Activated CD8-positive, alpha-beta memory T cell treated with anti-CD3 and anti-CD28 coated beads, Interleukin-2, amount 10 ng/mL, durations not matched to agents 7 days and 5 days (primary cell): ENCODE measurements around the gene FUS. TPM values are rescaled to one million over a fixed set of nuclear protein-coding genes. Genes with fewer than 3 reads are reported as not detected.

Experiments used
- ATAC-seq: fragments of 150-1000 bp; cut with Tn5 transposase; one replicate; pipeline ENCODE4 v1.10.0; 2021; ENCODE audit warnings: moderate library complexity
- CTCF ChIA-PET: fragments of 350-600 bp; sonication (Branson Sonifier 250); formaldehyde crosslinking; loops from one replicate; lab custom pipeline; 2021; ENCODE audit warnings: antibody characterized with exemption; lab: Charles Lee
- DNase-seq: peaks from one replicate; pipeline ENCODE4 v3.0.0-alpha.2; 2020
- H3K27ac Mint-ChIP-seq: one replicate; pipeline ENCODE4 v1.8.0; 2021; ENCODE audit warnings: mild to moderate bottlenecking, mixed read lengths
- H3K27me3 Mint-ChIP-seq: one replicate; pipeline ENCODE4 v1.8.0; 2021; ENCODE audit warnings: mixed read lengths
- H3K36me3 Mint-ChIP-seq: one replicate; pipeline ENCODE4 v1.8.0; 2021; ENCODE audit warnings: mild to moderate bottlenecking, mixed read lengths
- H3K4me1 Mint-ChIP-seq: one replicate; pipeline ENCODE4 v1.8.0; 2021; ENCODE audit warnings: mixed read lengths
- H3K4me3 Mint-ChIP-seq: one replicate; pipeline ENCODE4 v1.8.0; 2021; ENCODE audit warnings: mild to moderate bottlenecking, moderate library complexity, mixed read lengths
- H3K9me3 Mint-ChIP-seq: one replicate; pipeline ENCODE4 v1.8.0; 2022; ENCODE audit warnings: low read depth, mixed read lengths
- total RNA-seq, 2 experiments: library from RNA; stranded (reverse); gene quantifications; one replicate each; pipeline ENCODE4 v1.2.3, GENCODE V29; 2021

FUS gene
- total RNA-seq, 2 experiments from 2014 or later: 514 to 619 TPM

- ATAC-seq: no peak
- CTCF ChIA-PET: interaction anchor here (1.3 to 2.6 kb wide), 3 partner anchors 41 to 260 kb away, joined by 3 to 14 read pairs (median 4); no protein-coding TSS in a partner anchor
- peak overlapping the region; percentile 50 for H3K27ac Mint-ChIP-seq
- H3K36me3 Mint-ChIP-seq: peaks cover 79% of the 10 kb centered on the region
- DNase-seq: no peak
- H3K4me3 Mint-ChIP-seq: peak overlapping the region; percentile 91
- H3K4me1 Mint-ChIP-seq: peaks cover 70% of the 10 kb centered on the region
- peaks cover 2% of the 10 kb centered on the region for H3K27me3 Mint-ChIP-seq
- no peaks in the 10 kb centered on the region for H3K9me3 Mint-ChIP-seq
Observed at GRCh38 chr16:31183432-31184428, 3.8 kb downstream of the FUS start.

- CTCF ChIA-PET: interaction anchor here (0.6 to 1.4 kb wide), 2 partner anchors 252 to 259 kb away, joined by 3 read pairs; no protein-coding TSS in a partner anchor
- Mint-ChIP-seq H3K27me3 (peaks cover 1% of the 10 kb centered on the region), H3K36me3 (peaks cover 90% of the 10 kb centered on the region), H3K4me3 (peak overlapping the region; percentile 6), H3K27ac (peak overlapping the region; percentile 64), H3K4me1 (peaks cover 76% of the 10 kb centered on the region), H3K9me3 (no peaks in the 10 kb centered on the region)
- ATAC-seq (no peak), DNase-seq (no peak)
Observed at GRCh38 chr16:31184888-31185287, 4.9 kb downstream of the FUS start.

- ATAC-seq: no peak
- no peak for DNase-seq
- Mint-ChIP-seq H3K4me3 (peak overlapping the region; percentile 6), H3K27me3 (no peaks in the 10 kb centered on the region), H3K9me3 (no peaks in the 10 kb centered on the region), H3K4me1 (peaks cover 81% of the 10 kb centered on the region), H3K36me3 (peaks cover 92% of the 10 kb centered on the region), H3K27ac (peak overlapping the region; percentile 42)
- CTCF ChIA-PET: interaction anchor here (0.6 kb wide), 1 partner anchor 252 kb away, joined by 3 read pairs; no protein-coding TSS in a partner anchor
Observed at GRCh38 chr16:31185339-31185738, 5.4 kb downstream of the FUS start.

- no peaks in the 10 kb centered on the region for H3K9me3 Mint-ChIP-seq
- H3K27ac Mint-ChIP-seq: peak overlapping the region; percentile 42
- DNase-seq: no peak
- H3K36me3 Mint-ChIP-seq: peaks cover 96% of the 10 kb centered on the region
- CTCF ChIA-PET: no interaction called here
- H3K4me3 Mint-ChIP-seq: peak overlapping the region; percentile 5
- H3K4me1 Mint-ChIP-seq: peaks cover 87% of the 10 kb centered on the region
- no peak for ATAC-seq
- no peaks in the 10 kb centered on the region for H3K27me3 Mint-ChIP-seq
Observed at GRCh38 chr16:31186176-31186575, 6.2 kb downstream of the FUS start.

- Mint-ChIP-seq H3K4me3 (no peak overlapping the region), H3K4me1 (peaks cover 90% of the 10 kb centered on the region), H3K9me3 (no peaks in the 10 kb centered on the region), H3K27me3 (no peaks in the 10 kb centered on the region), H3K27ac (peak overlapping the region; percentile 31), H3K36me3 (peaks cover 97% of the 10 kb centered on the region)
- CTCF ChIA-PET: interaction anchor here (1.5 kb wide), 1 partner anchor 14 kb away, joined by 6 read pairs; no protein-coding TSS in a partner anchor
- DNase-seq: no peak
- no peak for ATAC-seq
Observed at GRCh38 chr16:31186930-31187807, 7.2 kb downstream of the FUS start.

GRCh38 chr16:31187808-31188189 is 7.9 kb downstream of the FUS start:
- H3K27ac Mint-ChIP-seq: peak overlapping the region; percentile 31
- DNase-seq: no peak
- H3K4me1 Mint-ChIP-seq: peaks cover 85% of the 10 kb centered on the region
- H3K36me3 Mint-ChIP-seq: peaks cover 94% of the 10 kb centered on the region
- no peaks in the 10 kb centered on the region for H3K9me3 Mint-ChIP-seq
- CTCF ChIA-PET: interaction anchor here (1.5 kb wide), 1 partner anchor 13 kb away, joined by 6 read pairs; no protein-coding TSS in a partner anchor
- no peak for ATAC-seq
- H3K4me3 Mint-ChIP-seq: no peak overlapping the region
- no peaks in the 10 kb centered on the region for H3K27me3 Mint-ChIP-seq

GRCh38 chr16:31188450-31189411 is 8.8 kb downstream of the FUS start:
- peaks cover 91% of the 10 kb centered on the region for H3K36me3 Mint-ChIP-seq
- peaks cover 81% of the 10 kb centered on the region for H3K4me1 Mint-ChIP-seq
- CTCF ChIA-PET: interaction anchor here (1.5 kb wide), 1 partner anchor 12 kb away, joined by 6 read pairs; no protein-coding TSS in a partner anchor
- H3K27ac Mint-ChIP-seq: peak overlapping the region; percentile 30
- H3K27me3 Mint-ChIP-seq: no peaks in the 10 kb centered on the region
- DNase-seq: no peak
- no peak for ATAC-seq
- no peak overlapping the region for H3K4me3 Mint-ChIP-seq
- no peaks in the 10 kb centered on the region for H3K9me3 Mint-ChIP-seq

- DNase-seq (no peak), ATAC-seq (no peak)
- H3K4me3 Mint-ChIP-seq: no peak overlapping the region
- H3K4me1 Mint-ChIP-seq: peaks cover 79% of the 10 kb centered on the region
- CTCF ChIA-PET: interaction anchor here (1.5 kb wide), 1 partner anchor 27 kb away, joined by 3 read pairs; no protein-coding TSS in a partner anchor
- peak overlapping the region; percentile 6 for H3K27ac Mint-ChIP-seq
- no peaks in the 10 kb centered on the region for H3K9me3 Mint-ChIP-seq
- H3K36me3 Mint-ChIP-seq: peaks cover 92% of the 10 kb centered on the region
- H3K27me3 Mint-ChIP-seq: no peaks in the 10 kb centered on the region
Observed at GRCh38 chr16:31189412-31189778, 9.5 kb downstream of the FUS start.

- CTCF ChIA-PET: interaction anchor here (1.5 kb wide), 1 partner anchor 26 kb away, joined by 3 read pairs; no protein-coding TSS in a partner anchor
- no peak for DNase-seq
- H3K4me3 Mint-ChIP-seq: no peak overlapping the region
- H3K27me3 Mint-ChIP-seq: no peaks in the 10 kb centered on the region
- no peak overlapping the region for H3K27ac Mint-ChIP-seq
- no peak for ATAC-seq
- H3K36me3 Mint-ChIP-seq: peaks cover 92% of the 10 kb centered on the region
- peaks cover 78% of the 10 kb centered on the region for H3K4me1 Mint-ChIP-seq
- no peaks in the 10 kb centered on the region for H3K9me3 Mint-ChIP-seq
Observed at GRCh38 chr16:31190061-31190460, 10.1 kb downstream of the FUS start.

GRCh38 chr16:31190818-31191444 is 11.0 kb downstream of the FUS start:
- Mint-ChIP-seq H3K27ac (no peak overlapping the region), H3K4me3 (no peak overlapping the region), H3K4me1 (peaks cover 70% of the 10 kb centered on the region), H3K9me3 (no peaks in the 10 kb centered on the region), H3K27me3 (no peaks in the 10 kb centered on the region), H3K36me3 (peaks cover 87% of the 10 kb centered on the region)
- no peak for DNase-seq
- no peak for ATAC-seq
- CTCF ChIA-PET: interaction anchor here (0.7 to 1.5 kb wide), 2 partner anchors 25 to 143 kb away, joined by 3 read pairs; no protein-coding TSS in a partner anchor

- Mint-ChIP-seq H3K4me3 (no peak overlapping the region), H3K4me1 (peaks cover 67% of the 10 kb centered on the region), H3K27me3 (no peaks in the 10 kb centered on the region), H3K9me3 (no peaks in the 10 kb centered on the region), H3K36me3 (peaks cover 87% of the 10 kb centered on the region), H3K27ac (peak overlapping the region; percentile 58)
- ATAC-seq (no peak), DNase-seq (no peak)
- CTCF ChIA-PET: interaction anchor here (0.8 kb wide), 1 partner anchor 9 kb away, joined by 3 read pairs; no protein-coding TSS in a partner anchor
Observed at GRCh38 chr16:31191697-31192428, 11.9 kb downstream of the FUS start.
